HEK293 (cell line): ENCODE results near the gene HSH2D.
A peak's percentile ranks its signal among the peaks of the same experiment; 100 is the strongest.

Source experiments
- CTCF ChIA-PET: fragments of 350-600 bp; formaldehyde crosslinking; extraction: SDS; loops from one replicate; lab custom pipeline; 2021; ENCODE audit warnings: antibody characterized with exemption; lab: Yijun Ruan, JAX
- POLR2A ChIA-PET: fragments of 300-600 bp; formaldehyde crosslinking; extraction: SDS; loops from one replicate; lab custom pipeline; 2020; ENCODE audit warnings: antibody characterized with exemption, inconsistent platforms; lab: Yijun Ruan, JAX
- H3K27ac ChIP-seq: fragments of 200-500 bp; sonication (Bioruptor generic); 2 replicates; pipeline ENCODE4 v1.5.1; 2014; ENCODE audit warnings: low read depth, low read length, control low read depth, inconsistent platforms; ENCODE audit errors: extremely low read depth
- H3K36me3 ChIP-seq, 2 experiments: fragments of 200-500 bp in 1 of 2; sonication (Bioruptor generic) in 1 of 2; 1 replicate in 1 of 2; 2 replicates in 1 of 2; pipeline ENCODE4 v1.5.1; 2014 to 2017; ENCODE audit warnings: inconsistent platforms in 2 of 2, low read length in 2 of 2; ENCODE audit not compliant: control insufficient read depth in 2 of 2, insufficient read depth in 1 of 2
- H3K4me1 ChIP-seq: fragments of 200-500 bp; sonication (Bioruptor generic); 2 replicates; pipeline ENCODE4 v1.5.1; 2014; ENCODE audit warnings: mild to moderate bottlenecking, low read length, inconsistent platforms; ENCODE audit not compliant: control insufficient read depth, insufficient read depth
- H3K4me3 ChIP-seq: 2 replicates; pipeline ENCODE4 v1.5.1; 2011; ENCODE audit warnings: low read depth, mild to moderate bottlenecking, control low read depth, low read length, moderate library complexity
- H3K9me3 ChIP-seq: fragments of 200-500 bp; sonication (Bioruptor generic); 2 replicates; pipeline ENCODE4 v1.5.1; 2014; ENCODE audit warnings: low read depth, low read length, inconsistent platforms; ENCODE audit not compliant: control insufficient read depth, insufficient read depth
- GLI2 ChIP-seq: fragments of 450-650 bp; formaldehyde crosslinking; IDR thresholded peaks from 2 replicates; pipeline ENCODE4; 2017; ENCODE audit warnings: missing biosample characterization, missing genetic modification characterization, low read depth, borderline replicate concordance
- GLIS2 ChIP-seq: fragments of 450-650 bp; formaldehyde crosslinking; IDR thresholded peaks from 2 replicates; pipeline ENCODE4 v1.5.1; 2016; ENCODE audit warnings: missing biosample characterization, missing genetic modification characterization
- PRDM10 ChIP-seq: fragments of 450-650 bp; formaldehyde crosslinking; IDR thresholded peaks from 2 replicates; pipeline ENCODE4 v1.5.1; 2016; ENCODE audit warnings: missing biosample characterization, missing genetic modification characterization
- PRDM4 ChIP-seq: fragments of 450-650 bp; formaldehyde crosslinking; IDR thresholded peaks from 2 replicates; pipeline ENCODE4 v1.5.1; 2017; ENCODE audit warnings: missing biosample characterization, missing genetic modification characterization
- REST ChIP-seq: fragments of 450-650 bp; formaldehyde crosslinking; IDR thresholded peaks from 2 replicates; pipeline ENCODE4 v1.5.1; 2016; ENCODE audit warnings: missing biosample characterization, missing genetic modification characterization
- SALL2 ChIP-seq: fragments of 450-650 bp; formaldehyde crosslinking; IDR thresholded peaks from 2 replicates; pipeline ENCODE4 v1.5.0; 2017; ENCODE audit warnings: missing biosample characterization, mild to moderate bottlenecking, missing genetic modification characterization, borderline replicate concordance
- TSHZ1 ChIP-seq: fragments of 450-650 bp; formaldehyde crosslinking; IDR thresholded peaks from 2 replicates; pipeline ENCODE4 v1.5.1; 2016; ENCODE audit warnings: missing biosample characterization, missing genetic modification characterization, borderline replicate concordance
- YY2 ChIP-seq: fragments of 450-650 bp; formaldehyde crosslinking; IDR thresholded peaks from 2 replicates; pipeline ENCODE4 v1.5.1; 2016; ENCODE audit warnings: missing biosample characterization, missing genetic modification characterization
- ZFP3 ChIP-seq: fragments of 450-650 bp; formaldehyde crosslinking; IDR thresholded peaks from 2 replicates; pipeline ENCODE4 v1.5.1; 2016; ENCODE audit warnings: low read depth, missing biosample characterization, missing genetic modification characterization
- ZNF18 ChIP-seq: fragments of 450-650 bp; formaldehyde crosslinking; IDR thresholded peaks from 2 replicates; pipeline ENCODE4 v1.5.1; 2016; ENCODE audit warnings: missing biosample characterization, missing genetic modification characterization
- ZNF394 ChIP-seq: fragments of 450-650 bp; formaldehyde crosslinking; IDR thresholded peaks from 2 replicates; pipeline ENCODE4 v1.5.1; 2016; ENCODE audit warnings: missing biosample characterization, missing genetic modification characterization, mild to moderate bottlenecking, moderate library complexity, borderline replicate concordance
- ZNF398 ChIP-seq: fragments of 450-650 bp; formaldehyde crosslinking; IDR thresholded peaks from 2 replicates; pipeline ENCODE4 v1.5.1; 2017; ENCODE audit warnings: missing biosample characterization, missing genetic modification characterization
- ZNF48 ChIP-seq: fragments of 450-650 bp; formaldehyde crosslinking; IDR thresholded peaks from 2 replicates; pipeline ENCODE4 v1.5.1; 2016; ENCODE audit warnings: missing biosample characterization, missing genetic modification characterization
- ZNF529 ChIP-seq: fragments of 450-650 bp; formaldehyde crosslinking; IDR thresholded peaks from 2 replicates; pipeline ENCODE4 v1.5.1; 2017; ENCODE audit warnings: missing genetic modification characterization, missing biosample characterization; ENCODE audit not compliant: insufficient replicate concordance
- ZNF548 ChIP-seq: fragments of 450-650 bp; formaldehyde crosslinking; IDR thresholded peaks from 2 replicates; pipeline ENCODE4 v1.5.1; 2016; ENCODE audit warnings: missing biosample characterization, missing genetic modification characterization
- ZNF768 ChIP-seq: fragments of 450-650 bp; formaldehyde crosslinking; IDR thresholded peaks from 2 replicates; pipeline ENCODE4 v1.5.1; 2018; ENCODE audit warnings: missing biosample characterization, mild to moderate bottlenecking, missing genetic modification characterization
- ZNF791 ChIP-seq: fragments of 450-650 bp; formaldehyde crosslinking; IDR thresholded peaks from 2 replicates; pipeline ENCODE4 v1.5.1; 2016; ENCODE audit warnings: missing biosample characterization, missing genetic modification characterization
- ZNF843 ChIP-seq: fragments of 450-650 bp; formaldehyde crosslinking; IDR thresholded peaks from 2 replicates; pipeline ENCODE4 v1.5.1; 2016; ENCODE audit warnings: missing biosample characterization, missing genetic modification characterization

HSH2D gene

GRCh38 chr19:16170134-16170533, 26.6 kb downstream of the HSH2D start:
- Histone ChIP-seq H3K9me3 (no peaks in the 10 kb centered on the region), H3K4me3 (no peak overlapping the region), H3K27ac (no peak overlapping the region), H3K36me3 (no peaks in the 10 kb centered on the region), H3K4me1 (no peaks in the 10 kb centered on the region)
- TF ChIP-seq ZFP3 (peak; percentile 79), ZNF548 (no peak), ZNF529 (tag by site-specific recombination) (no peak), ZNF843 (no peak), PRDM4 (tag by site-specific recombination) (no peak), REST (tag by site-specific recombination) (no peak), ZNF791 (no peak), ZNF48 (tag by site-specific recombination) (no peak), ZNF18 (no peak)
- POLR2A ChIA-PET = interaction anchor here (1.3 kb wide), 1 partner anchor 60 kb away, joined by 3 read pairs; no protein-coding TSS in a partner anchor
- CTCF ChIA-PET = no interaction called here

GRCh38 chr19:16175954-16176353, 32.5 kb downstream of the HSH2D start:
- Histone ChIP-seq H3K36me3 (no peaks in the 10 kb centered on the region), H3K4me3 (no peak overlapping the region), H3K4me1 (no peaks in the 10 kb centered on the region), H3K27ac (no peak overlapping the region), H3K9me3 (no peaks in the 10 kb centered on the region)
- ChIA-PET POLR2A (no interaction called here), CTCF (interaction anchor here (0.7 kb wide), 1 partner anchor 134 kb away, joined by 4 read pairs; no protein-coding TSS in a partner anchor)
- TF ChIP-seq TSHZ1 (tag by site-specific recombination) (no peak), ZNF394 (tag by site-specific recombination) (no peak), PRDM10 (no peak), ZNF768 (no peak), YY2 (tag by site-specific recombination) (no peak), GLI2 (no peak), GLIS2 (tag by site-specific recombination) (no peak), ZNF398 (tag by site-specific recombination) (no peak), SALL2 (tag by site-specific recombination) (no peak)
